HG03558 (cell line): ENCODE data around the gene ZBED3.
"Not testable (repeated sequence)": the region's sequence is repeated elsewhere in the genome, so short reads cannot be mapped to it uniquely, and the experiment has no call there.

Source experiments
- ATAC-seq: cut with Tn5 transposase; IDR thresholded peaks from one replicate; pipeline ENCODE4 v1.9.1; 2021; ENCODE audit warnings: moderate number of reproducible peaks; ENCODE audit not compliant: unreplicated experiment; ENCODE audit errors: extremely low read depth

ZBED3 gene, protein sequence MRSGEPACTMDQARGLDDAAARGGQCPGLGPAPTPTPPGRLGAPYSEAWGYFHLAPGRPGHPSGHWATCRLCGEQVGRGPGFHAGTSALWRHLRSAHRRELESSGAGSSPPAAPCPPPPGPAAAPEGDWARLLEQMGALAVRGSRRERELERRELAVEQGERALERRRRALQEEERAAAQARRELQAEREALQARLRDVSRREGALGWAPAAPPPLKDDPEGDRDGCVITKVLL

GRCh38 chr5:77086689-77087483 is at the start of gene ZBED3:
TSS of gene ZBED3 (minus strand) at chr5:77087285. CDS start at chr5:77077878, 9,407 bp downstream.
- ATAC-seq: no peak

DNA sequence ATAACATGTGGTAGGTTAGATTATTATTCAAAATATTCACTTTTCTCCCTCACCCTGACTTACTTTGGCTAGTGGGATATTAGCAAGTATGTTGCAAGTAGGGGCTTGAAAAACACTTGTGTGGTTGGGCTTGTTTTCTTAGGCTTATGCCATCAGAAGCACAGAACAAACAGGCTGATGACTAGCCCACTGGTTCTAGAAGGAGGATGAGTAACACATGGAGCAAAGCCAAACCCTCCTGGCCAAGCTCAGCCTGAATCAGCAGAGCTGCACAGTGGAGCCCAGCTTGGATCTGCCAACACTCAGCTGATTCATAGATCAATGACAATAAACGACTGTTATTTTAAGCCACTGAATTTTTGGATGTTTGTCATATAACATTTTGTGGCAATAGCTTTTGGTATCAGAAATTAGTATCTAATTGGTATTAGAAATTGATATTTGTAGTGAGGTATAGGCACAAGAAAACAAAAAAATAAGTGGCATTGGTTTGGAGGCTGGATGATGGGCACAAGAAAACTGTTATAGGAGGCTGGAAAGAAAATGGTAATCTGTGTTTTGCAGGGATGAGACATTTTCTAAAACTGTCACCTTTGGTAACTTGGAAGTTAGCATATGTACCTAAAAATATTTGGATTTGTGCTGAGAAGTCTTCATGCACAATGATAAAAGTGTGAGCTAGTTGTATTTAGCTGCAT is 46.1 kb upstream of the ZBED3 start:
- ATAC-seq: no peak

GRCh38 chr5:77131361-77131760 is 44.3 kb upstream of the ZBED3 start:
- ATAC-seq: no peak

DNA sequence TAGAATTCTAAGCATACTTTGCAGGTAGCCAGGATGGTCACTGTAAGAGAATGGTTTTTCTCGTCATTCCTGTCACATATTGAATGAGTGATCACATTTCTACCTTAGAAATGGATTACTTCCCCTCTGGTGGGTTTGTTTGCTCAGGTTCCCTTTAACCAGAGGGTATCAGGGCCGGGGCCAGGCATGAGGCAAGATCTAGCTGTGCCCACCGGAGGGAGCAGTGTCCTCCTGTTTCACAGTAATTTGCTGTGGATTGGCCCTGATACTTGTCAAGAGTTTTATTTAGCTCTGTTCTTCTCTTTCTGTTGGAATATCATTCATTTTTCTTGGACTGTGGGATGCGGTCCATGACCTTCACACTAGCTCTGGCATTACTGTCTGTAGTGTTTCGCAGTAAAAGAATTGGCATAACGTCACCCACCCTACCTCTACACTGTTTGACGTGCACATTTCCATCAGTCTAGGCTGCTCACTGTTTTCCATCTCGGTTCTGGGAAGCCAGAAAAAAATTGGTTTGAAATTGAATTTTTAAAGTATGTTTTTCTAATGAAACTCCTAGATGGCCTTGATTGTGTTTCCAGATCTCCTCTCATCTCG is 42.4 kb upstream of the ZBED3 start:
- no peak for ATAC-seq

GRCh38 chr5:77128411-77129061 is 41.5 kb upstream of the ZBED3 start:
- ATAC-seq: no peak

DNA sequence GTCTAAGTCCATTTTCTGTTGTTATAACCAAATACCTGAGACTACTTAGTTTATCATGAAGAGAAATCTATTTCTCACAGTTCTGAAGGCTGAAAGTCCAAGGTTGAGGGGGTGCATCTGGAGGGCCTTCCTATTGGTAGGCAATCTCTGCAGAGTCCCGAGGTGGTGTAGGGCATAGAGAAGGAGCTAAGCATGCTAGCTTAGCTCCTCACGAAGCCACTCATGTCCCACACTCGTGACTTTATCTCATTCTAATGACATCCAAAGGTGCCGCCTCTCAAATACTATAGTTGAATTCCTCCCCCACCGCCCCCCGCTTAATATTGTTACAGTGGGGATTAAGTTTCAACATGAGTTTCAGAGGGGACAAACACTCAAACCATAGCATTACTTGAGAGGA is 36.0 kb upstream of the ZBED3 start:
- ATAC-seq: no peak

- no peak for ATAC-seq
Measured at GRCh38 chr5:77120706-77121105, 33.6 kb upstream of the ZBED3 start.

DNA sequence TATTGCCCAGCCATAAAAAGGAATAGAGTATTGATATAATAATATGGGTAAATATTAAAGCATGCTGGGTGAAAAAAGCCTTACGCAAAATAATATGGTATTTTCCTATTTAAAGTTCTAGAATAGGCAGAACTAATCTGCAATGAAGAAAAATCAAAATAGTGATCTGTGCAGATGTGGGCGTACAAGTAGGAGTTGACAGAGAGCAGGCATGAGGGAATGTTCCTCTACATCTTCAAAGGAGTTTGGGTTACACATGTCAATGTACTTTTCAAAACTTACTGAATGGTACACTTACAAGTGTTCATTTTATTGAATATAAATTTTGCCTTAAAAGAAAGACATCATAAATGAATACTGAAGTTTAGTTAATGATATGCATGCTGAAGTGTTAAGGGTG is 33.0 kb upstream of the ZBED3 start:
- no peak for ATAC-seq

DNA sequence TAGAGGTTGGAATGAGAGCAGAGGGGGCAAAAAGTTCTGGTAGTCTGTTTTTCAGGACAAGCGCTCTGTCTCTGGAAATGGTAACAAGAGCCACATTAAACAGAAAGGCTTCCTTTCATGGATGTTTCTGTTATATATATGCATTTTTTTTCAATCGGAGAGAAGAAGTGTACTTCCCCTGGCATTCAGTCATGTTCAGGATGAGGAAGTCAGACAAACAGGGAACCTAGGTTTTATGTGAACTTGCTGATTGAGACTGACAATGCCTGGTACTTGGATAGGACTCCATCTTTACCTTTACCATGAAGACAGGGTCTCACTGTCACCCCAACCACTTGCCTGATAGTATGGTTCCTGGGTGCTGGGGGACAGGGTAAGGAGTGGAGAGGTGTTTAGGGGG is 30.1 kb upstream of the ZBED3 start:
- ATAC-seq: no peak

DNA sequence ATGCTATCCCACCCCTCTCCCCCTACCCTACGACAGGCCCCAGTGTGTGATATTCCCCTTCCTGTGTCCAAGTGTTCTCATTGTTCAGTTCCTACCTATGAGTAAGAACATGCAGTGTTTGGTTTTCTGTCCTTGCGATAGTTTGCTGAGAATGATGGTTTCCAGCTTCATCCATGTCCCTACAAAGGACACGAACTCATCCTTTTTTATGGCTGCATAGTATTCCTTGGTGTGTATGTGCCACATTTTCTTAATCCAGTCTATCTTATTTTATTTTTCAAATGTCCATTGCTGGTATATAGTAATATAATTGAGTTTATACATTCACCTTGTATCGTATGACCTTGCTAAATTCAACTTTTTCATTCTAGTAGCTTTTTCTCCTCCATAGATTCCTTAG is 19.9 kb upstream of the ZBED3 start:
- not testable (repeated sequence) for ATAC-seq

GRCh38 chr5:77104813-77105212 is 17.7 kb upstream of the ZBED3 start:
- ATAC-seq: no peak

DNA sequence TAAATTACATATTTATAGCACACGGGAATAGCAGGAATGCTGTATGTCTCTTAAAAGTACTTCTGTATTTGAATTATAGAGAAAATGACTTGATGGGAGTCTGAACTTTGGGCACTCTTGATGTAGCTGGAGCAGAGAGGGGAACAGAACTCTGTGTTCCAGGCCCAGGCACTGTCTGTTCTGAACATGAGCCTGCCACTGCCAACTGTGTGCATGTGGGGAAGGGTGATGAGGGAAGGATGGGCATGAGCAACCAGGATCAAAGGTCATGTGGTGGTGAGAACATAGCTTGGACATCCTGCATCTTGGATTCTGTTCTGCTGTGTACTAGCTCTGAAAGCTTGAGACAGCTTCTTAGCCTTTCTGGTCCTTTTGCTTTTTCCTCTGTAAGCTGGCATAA is 16.4 kb upstream of the ZBED3 start:
- no peak for ATAC-seq

- ATAC-seq: no peak
Measured at GRCh38 chr5:77102549-77102948, 15.5 kb upstream of the ZBED3 start.

GRCh38 chr5:77101298-77101697 is 14.2 kb upstream of the ZBED3 start:
- no peak for ATAC-seq

GRCh38 chr5:77095189-77095588 is 8.1 kb upstream of the ZBED3 start:
- ATAC-seq: no peak

DNA sequence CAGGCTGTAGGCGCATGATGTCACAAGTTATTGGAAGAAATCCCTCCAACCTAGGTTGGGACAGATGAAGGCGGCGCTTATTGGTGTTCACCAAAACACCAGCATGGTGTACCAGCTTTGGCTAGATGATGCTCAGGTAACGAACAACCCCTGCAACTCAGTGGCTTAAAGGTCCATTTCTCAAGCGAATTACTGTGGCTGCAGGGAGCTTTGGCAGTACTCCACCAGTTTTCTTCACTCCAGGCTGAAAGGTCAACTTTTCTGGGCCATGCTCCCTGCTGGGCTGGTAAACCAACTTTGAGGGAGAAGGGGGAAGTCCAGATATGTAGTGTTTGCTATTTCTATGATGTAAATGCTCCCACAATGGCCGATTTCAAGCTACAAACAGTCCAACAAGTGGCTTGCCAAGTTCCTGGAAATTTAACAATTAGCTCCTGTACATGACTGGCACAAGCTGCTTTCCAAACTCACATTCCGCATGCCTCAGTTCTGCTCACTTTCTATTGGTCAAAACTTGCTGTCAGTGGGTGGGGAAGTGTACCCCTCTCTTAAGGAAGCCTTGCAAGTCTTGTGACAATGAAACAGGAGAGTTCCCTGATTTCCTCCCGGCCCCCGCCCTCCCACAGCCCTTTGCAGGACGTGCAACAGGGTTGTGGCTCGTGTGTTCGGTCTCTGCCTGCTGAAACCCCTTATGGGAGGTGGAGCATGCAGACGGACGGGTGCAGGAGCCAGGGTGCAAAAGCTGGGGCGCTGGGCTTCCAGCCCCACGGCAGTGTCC is 588 bp upstream of the ZBED3 start:
- ATAC-seq: no peak

- no peak for ATAC-seq
Measured at GRCh38 chr5:77086368-77086688, 757 bp downstream of the ZBED3 start.

DNA sequence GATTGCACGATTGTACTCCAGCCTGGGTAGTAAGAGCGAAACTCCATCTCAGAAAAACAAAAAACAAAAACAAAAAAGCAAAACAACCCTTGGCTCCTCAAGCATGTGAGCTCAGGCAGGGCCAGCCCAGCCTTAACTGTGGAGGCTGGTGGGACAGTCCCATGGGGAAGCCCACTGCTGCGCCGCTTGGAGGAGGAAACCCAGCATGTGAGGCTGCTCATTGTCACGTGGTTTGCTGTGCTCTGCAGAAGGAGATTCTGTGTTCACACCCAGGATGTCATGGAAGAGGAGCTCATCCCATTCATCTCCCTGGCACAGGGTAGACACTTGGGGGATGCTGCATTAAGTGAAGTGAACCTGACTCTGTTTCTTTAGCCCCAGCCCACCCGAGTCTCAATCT is 4.0 kb downstream of the ZBED3 start:
- no peak for ATAC-seq

- no peak for ATAC-seq
Measured at GRCh38 chr5:77082280-77082679, 4.8 kb downstream of the ZBED3 start.

DNA sequence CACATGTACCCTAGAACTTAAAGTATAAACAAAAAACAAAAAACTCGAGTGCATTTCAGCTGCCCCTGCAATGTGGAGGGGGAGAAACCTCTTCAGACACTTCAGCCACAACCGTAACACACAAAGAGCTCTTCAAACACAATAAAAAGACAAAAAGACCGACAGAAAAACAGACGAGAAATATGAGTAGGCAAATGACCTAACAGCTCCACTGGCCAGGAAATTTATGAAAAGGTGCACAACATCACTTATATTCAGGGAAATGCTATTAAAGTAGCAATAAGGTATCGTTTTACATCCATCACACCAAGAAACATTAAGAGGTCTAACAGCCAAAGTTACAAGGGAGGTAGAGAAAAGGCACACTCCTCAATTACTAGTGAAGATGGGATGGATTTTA is 6.2 kb downstream of the ZBED3 start:
- ATAC-seq: no peak
